Measurements from ENCODE around the gene ZFYVE26.

The ZFYVE26 gene

GRCh38 chr14:67815573-67816225, 691 bp downstream of the ZFYVE26 start:
- DNase-seq = no peak

GRCh38 chr14:67814821-67815220, 1.6 kb downstream of the ZFYVE26 start:
- no peak for DNase-seq

GRCh38 chr14:67806246-67806645, 10.1 kb downstream of the ZFYVE26 start:
- no peak for DNase-seq

GRCh38 chr14:67800743-67801142, 15.6 kb downstream of the ZFYVE26 start:
- no peak for DNase-seq

- no peak for DNase-seq
Observed at GRCh38 chr14:67798731-67799130, 17.7 kb downstream of the ZFYVE26 start.

GRCh38 chr14:67787673-67788072, 28.7 kb downstream of the ZFYVE26 start:
- DNase-seq = no peak

GRCh38 chr14:67785270-67786109, 30.9 kb downstream of the ZFYVE26 start:
- no peak for DNase-seq

- DNase-seq = no peak
Observed at GRCh38 chr14:67784244-67784823, 32.1 kb downstream of the ZFYVE26 start.

- no peak for DNase-seq
Observed at GRCh38 chr14:67782090-67782489, 34.3 kb downstream of the ZFYVE26 start.

- DNase-seq = no peak
Observed at GRCh38 chr14:67778792-67779191, 37.6 kb downstream of the ZFYVE26 start.

GRCh38 chr14:67776653-67777322, 39.6 kb downstream of the ZFYVE26 start:
- DNase-seq = no peak

GRCh38 chr14:67773844-67774377, 42.5 kb downstream of the ZFYVE26 start:
- no peak for DNase-seq

- DNase-seq = no peak
Observed at GRCh38 chr14:67768219-67768618, 48.2 kb downstream of the ZFYVE26 start.

- no peak for DNase-seq
Observed at GRCh38 chr14:67766035-67766680, 50.2 kb downstream of the ZFYVE26 start.

GRCh38 chr14:67765192-67765834, 51.1 kb downstream of the ZFYVE26 start:
- DNase-seq = no peak

GRCh38 chr14:67764496-67764895, 51.9 kb downstream of the ZFYVE26 start:
- DNase-seq = no peak

GRCh38 chr14:67763158-67763822, 53.1 kb downstream of the ZFYVE26 start:
- DNase-seq = no peak

GRCh38 chr14:67762051-67762450, 54.3 kb downstream of the ZFYVE26 start:
- no peak for DNase-seq

GRCh38 chr14:67759916-67760315, 56.5 kb downstream of the ZFYVE26 start:
- DNase-seq = no peak

GRCh38 chr14:67757175-67757574, 59.2 kb downstream of the ZFYVE26 start:
- no peak for DNase-seq

GRCh38 chr14:67756496-67756895, 59.9 kb downstream of the ZFYVE26 start:
- no peak for DNase-seq
